ENCODE measurements around the gene ABAT. TPM values are rescaled to one million over a fixed set of nuclear protein-coding genes. Genes with fewer than 3 reads are reported as not detected.

ABAT gene
- total and polyA plus RNA-seq, 2 experiments from 2014 or later = 31.2 to 59.1 TPM

GRCh38 chr16:8656376-8656775 lies 18.0 kb upstream of the ABAT start:
- H3K4me2 ChIP-seq = no peak overlapping the region
- no peaks in the 10 kb centered on the region for H3K4me1 ChIP-seq (ENCODE audit: insufficient read depth)
- H3K27me3 ChIP-seq = no peaks in the 10 kb centered on the region
- H3K9me2 ChIP-seq (replicated peaks; ENCODE audit: insufficient read depth) = no peaks in the 10 kb centered on the region
- no peaks in the 10 kb centered on the region for H3K9me3 ChIP-seq (ENCODE audit: low read depth)
- H3K27ac ChIP-seq = no peak overlapping the region
- H3K36me3 ChIP-seq (replicated peaks; ENCODE audit: insufficient read depth, low read depth) = no peaks in the 10 kb centered on the region
- TF ChIP-seq EZH2phosphoT487 (IDR thresholded peaks at IDR 0.05; ENCODE audit: low read depth, severe bottlenecking, unreplicated experiment) = no peak
- no peak for DNase-seq (ENCODE audit: low spot score)
- H3K4me3 ChIP-seq = no peak overlapping the region
- H4K20me1 ChIP-seq (ENCODE audit: insufficient read depth, poor library complexity, severe bottlenecking) = no peaks in the 10 kb centered on the region
- no peaks in the 10 kb centered on the region for H3K79me2 ChIP-seq
- 48% methylated on average over 3 of the region's 3 CpGs for WGBS (ENCODE audit: low lambda C conversion rate, missing lambda C conversion rate)
- H2AFZ ChIP-seq = no peak overlapping the region

GRCh38 chr16:8660841-8661301 lies 13.5 kb upstream of the ABAT start:
- H3K4me3 ChIP-seq = no peak overlapping the region
- DNase-seq (ENCODE audit: low spot score) = peak; percentile 77
- no peaks in the 10 kb centered on the region for H3K4me1 ChIP-seq (ENCODE audit: insufficient read depth)
- H4K20me1 ChIP-seq (ENCODE audit: insufficient read depth, poor library complexity, severe bottlenecking) = no peaks in the 10 kb centered on the region
- TF ChIP-seq CTCF (IDR thresholded peaks at IDR 0.05; ENCODE audit: poor library complexity) = peak; percentile 65
- TF ChIP-seq EZH2phosphoT487 (IDR thresholded peaks at IDR 0.05; ENCODE audit: low read depth, severe bottlenecking, unreplicated experiment) = no peak
- TF ChIP-seq EZH2 (IDR thresholded peaks at IDR 0.05; ENCODE audit: borderline replicate concordance) = no peak
- whole genome bisulfite sequencing (ENCODE audit: low lambda C conversion rate, missing lambda C conversion rate) = 9% methylated on average over 6 of the region's 13 CpGs
- no peaks in the 10 kb centered on the region for H3K36me3 ChIP-seq (replicated peaks; ENCODE audit: insufficient read depth, low read depth)
- H3K9me3 ChIP-seq (ENCODE audit: low read depth) = no peaks in the 10 kb centered on the region
- H3K4me2 ChIP-seq = no peak overlapping the region
- H2AFZ ChIP-seq = no peak overlapping the region
- H3K27ac ChIP-seq = no peak overlapping the region
- no peaks in the 10 kb centered on the region for H3K9me2 ChIP-seq (replicated peaks; ENCODE audit: insufficient read depth)
- no peaks in the 10 kb centered on the region for H3K27me3 ChIP-seq
- no peaks in the 10 kb centered on the region for H3K79me2 ChIP-seq

- TF ChIP-seq EZH2 (IDR thresholded peaks at IDR 0.05; ENCODE audit: borderline replicate concordance) (no peak), EZH2phosphoT487 (IDR thresholded peaks at IDR 0.05; ENCODE audit: low read depth, severe bottlenecking, unreplicated experiment) (no peak), CTCF (IDR thresholded peaks at IDR 0.05; ENCODE audit: poor library complexity) (no peak)
- DNase-seq (ENCODE audit: low spot score) = no peak
- Histone ChIP-seq H4K20me1 (ENCODE audit: insufficient read depth, poor library complexity, severe bottlenecking) (no peaks in the 10 kb centered on the region), H3K27me3 (no peaks in the 10 kb centered on the region), H3K9me2 (replicated peaks; ENCODE audit: insufficient read depth) (no peaks in the 10 kb centered on the region), H3K9me3 (ENCODE audit: low read depth) (no peaks in the 10 kb centered on the region), H3K4me2 (no peak overlapping the region), H3K4me3 (no peak overlapping the region), H3K4me1 (ENCODE audit: insufficient read depth) (no peaks in the 10 kb centered on the region), H3K79me2 (no peaks in the 10 kb centered on the region), H2AFZ (no peak overlapping the region), H3K27ac (no peak overlapping the region), H3K36me3 (replicated peaks; ENCODE audit: insufficient read depth, low read depth) (no peaks in the 10 kb centered on the region)
- WGBS (ENCODE audit: low lambda C conversion rate, missing lambda C conversion rate) = 70% methylated on average over 5 of the region's 5 CpGs
These were observed 12.7 kb upstream of the ABAT start for GRCh38 chr16:8661703-8662102.

- Histone ChIP-seq H3K27me3 (no peaks in the 10 kb centered on the region), H3K4me1 (ENCODE audit: insufficient read depth) (no peaks in the 10 kb centered on the region), H3K9me2 (replicated peaks; ENCODE audit: insufficient read depth) (no peaks in the 10 kb centered on the region), H3K27ac (no peak overlapping the region), H3K9me3 (ENCODE audit: low read depth) (no peaks in the 10 kb centered on the region), H3K4me3 (no peak overlapping the region), H3K36me3 (replicated peaks; ENCODE audit: insufficient read depth, low read depth) (no peaks in the 10 kb centered on the region), H4K20me1 (ENCODE audit: insufficient read depth, poor library complexity, severe bottlenecking) (no peaks in the 10 kb centered on the region), H3K4me2 (no peak overlapping the region), H3K79me2 (no peaks in the 10 kb centered on the region), H2AFZ (no peak overlapping the region)
- 83% methylated on average over 9 of the region's 9 CpGs for WGBS (ENCODE audit: low lambda C conversion rate, missing lambda C conversion rate)
- DNase-seq (ENCODE audit: low spot score) = no peak
- TF ChIP-seq CTCF (IDR thresholded peaks at IDR 0.05; ENCODE audit: poor library complexity) (no peak), EZH2 (IDR thresholded peaks at IDR 0.05; ENCODE audit: borderline replicate concordance) (no peak), EZH2phosphoT487 (IDR thresholded peaks at IDR 0.05; ENCODE audit: low read depth, severe bottlenecking, unreplicated experiment) (no peak)
These were observed 11.0 kb upstream of the ABAT start for GRCh38 chr16:8663192-8664089.
